ENCODE data around the gene TNS3.
"Not testable (repeated sequence)": the region's sequence is repeated elsewhere in the genome, so short reads cannot be mapped to it uniquely, and the experiment has no call there.

Gene TNS3

DNA sequence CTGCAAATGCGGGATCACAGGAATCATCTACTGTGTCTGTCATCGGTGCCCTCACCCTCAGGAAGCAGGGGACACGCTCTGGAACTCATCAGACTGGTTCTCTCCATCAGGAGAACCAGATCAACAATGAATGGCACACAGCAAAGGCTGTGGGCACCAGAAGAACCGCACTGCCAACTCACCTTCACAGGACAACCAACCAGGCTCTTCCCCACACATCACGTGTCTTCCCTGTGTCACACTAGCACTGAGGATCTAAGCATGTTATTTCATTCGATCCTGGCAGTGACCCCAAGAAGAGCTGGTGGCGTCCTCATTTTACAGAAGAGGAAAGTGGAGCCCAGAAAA, 106.1 kb downstream of the TNS3 start:
- in situ Hi-C loops (cut with HindIII; ENCODE audit: low sequenced_read_pairs), result no loop called here

DNA sequence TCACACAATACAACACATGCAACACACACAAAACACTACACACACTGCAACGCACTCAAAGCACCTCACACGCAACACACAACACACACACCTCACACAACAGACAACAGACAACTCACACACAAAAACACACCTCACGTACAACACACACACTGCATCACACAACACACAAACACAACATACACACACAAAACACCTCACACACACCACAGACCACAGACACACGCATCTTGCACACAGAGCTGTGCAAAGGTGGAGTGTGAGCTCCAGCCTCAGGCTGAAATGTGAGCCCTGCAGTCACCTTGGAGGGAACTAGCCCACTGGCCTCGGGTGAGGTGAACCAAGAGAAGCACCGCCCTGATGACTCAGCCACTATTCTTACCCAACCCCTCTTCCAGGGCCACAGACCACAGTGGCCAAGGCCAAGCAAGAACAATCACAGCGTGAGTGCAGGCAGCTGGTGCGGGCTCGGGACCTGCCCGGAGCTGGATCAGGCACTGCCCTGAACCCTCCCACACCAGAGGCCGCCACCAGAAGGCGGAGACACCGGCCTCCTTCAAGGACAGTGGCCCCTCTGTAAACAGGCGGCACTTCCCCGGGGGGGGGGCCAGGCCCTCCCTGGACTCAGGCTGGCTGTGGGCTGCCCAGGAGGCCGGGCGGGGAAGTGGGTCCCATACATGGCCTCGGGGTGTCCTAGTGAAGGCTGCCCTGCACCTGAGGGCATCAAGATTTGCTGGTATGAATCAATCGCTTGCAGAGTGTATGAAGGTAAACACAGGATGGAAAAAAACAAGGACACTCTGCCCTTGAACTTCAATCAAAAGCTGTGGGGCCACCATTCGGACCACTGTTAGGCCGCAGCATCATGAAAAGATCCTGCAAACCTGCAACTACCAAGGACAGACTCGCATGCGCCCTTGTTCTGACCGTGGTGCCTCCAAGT, 106.7 kb downstream of the TNS3 start:
- in situ Hi-C loops (cut with HindIII; ENCODE audit: low sequenced_read_pairs), result no loop called here

DNA sequence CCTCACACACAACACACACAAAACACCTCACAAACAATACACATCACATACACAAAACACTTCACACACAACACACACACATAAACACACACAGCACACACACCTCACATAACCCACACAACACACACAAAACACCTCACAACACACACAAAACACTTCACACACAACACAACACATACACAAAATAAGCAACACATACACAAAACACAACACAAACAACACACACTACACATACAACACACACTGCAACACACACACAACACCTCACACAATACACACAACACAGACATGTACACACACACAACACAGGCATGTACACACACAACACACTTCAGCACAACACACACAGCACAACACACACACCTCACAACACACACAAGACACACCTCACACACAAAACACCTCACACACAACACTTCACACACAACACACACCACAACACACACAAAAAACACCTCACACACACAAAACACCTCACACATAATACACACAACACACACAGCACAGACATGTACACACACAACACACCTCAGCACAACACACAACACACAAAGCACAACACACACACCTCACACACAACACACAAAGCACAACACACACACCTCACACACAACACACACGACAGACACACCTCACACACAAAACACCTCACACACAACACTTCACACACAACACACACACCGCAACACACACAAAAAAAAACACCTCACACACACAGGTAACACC, 107.5 kb downstream of the TNS3 start:
- in situ Hi-C loops (cut with HindIII; ENCODE audit: low sequenced_read_pairs), result no loop called here

DNA sequence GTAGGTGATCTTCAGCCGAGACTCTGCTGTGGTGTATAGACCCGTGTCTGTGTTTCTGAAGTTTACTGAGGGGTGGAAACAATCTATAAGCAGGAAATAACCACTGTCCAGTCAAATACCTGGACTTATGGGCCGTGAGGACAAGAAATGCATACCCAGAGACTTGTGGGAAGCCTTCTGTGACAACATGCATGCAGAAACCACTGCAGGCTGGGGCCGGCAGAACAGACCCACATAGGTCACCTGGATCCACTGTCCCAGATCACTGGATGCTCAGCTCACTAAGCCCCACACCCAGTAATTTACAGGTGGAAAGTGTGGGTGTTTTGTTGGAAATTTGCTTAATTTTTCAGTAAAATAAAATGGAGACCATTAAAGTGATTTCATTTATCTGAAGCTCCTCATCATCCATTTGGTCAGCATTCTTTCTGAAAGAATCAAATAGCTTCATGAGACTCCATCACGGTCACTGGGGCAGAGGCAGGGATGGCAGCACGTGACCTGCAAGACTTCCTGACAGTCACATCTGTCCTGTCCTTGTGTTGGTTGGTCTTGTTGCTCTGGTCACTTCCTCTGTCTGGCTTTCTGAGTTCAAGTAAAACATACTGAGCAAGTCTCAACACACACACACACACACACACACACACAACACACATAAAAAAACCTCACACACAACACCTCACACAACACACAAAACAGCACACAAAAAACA, 108.3 kb downstream of the TNS3 start:
- in situ Hi-C loops (cut with HindIII; ENCODE audit: low sequenced_read_pairs), result no loop called here

DNA sequence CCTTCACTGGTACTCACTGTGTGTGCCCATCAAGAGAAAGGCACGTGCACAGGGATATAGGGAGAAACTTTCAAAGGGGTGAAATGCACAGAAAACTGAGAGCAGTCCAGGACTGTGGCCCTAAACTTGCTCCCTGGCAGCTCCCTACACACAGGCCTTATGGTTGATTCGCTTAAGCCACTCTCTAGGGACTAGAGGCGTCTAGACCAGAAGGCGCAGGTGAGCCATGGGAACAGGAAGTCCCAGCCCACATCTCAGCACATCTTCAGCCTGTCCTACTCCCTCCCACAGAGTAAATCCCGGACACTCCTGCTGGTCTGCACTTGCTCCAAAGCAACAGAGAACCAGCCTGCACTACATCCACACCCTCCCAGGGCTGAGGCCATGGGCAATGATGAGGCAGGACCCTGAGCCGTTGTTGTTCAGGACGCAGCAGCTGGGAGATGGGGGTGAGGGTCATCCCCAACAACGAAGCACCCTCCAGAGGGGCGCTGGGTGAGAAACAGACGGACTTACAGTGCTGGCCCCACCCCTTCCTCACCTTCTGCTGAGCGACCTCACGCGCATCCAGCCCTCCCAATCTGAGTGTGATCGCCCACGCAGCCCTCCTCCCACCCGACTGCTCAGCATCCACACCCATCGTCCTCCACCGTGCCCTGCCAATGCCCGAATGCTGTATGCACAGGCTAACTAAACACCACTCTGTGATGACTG, 109.3 kb downstream of the TNS3 start:
- in situ Hi-C loops (cut with HindIII; ENCODE audit: low sequenced_read_pairs), result no loop called here

DNA sequence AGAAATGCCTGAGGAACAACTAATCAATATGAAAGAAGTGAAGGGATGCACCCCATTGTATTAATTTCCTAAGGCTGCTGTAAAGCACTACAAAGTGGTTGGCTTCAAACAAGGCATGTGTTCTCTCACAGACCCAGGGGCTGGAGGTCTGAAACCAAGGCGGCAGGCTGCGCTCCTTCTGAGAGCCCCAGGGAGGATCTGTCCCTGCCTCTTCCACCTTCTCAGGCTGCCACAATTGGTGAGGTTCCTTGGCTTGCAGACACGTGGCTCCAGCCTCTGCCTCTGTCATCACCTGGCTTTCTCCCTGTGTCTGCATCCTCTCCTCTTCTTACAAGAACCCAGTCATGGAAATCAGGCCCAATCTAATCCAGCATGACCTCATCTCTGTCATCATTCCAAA, 110.1 kb downstream of the TNS3 start:
- in situ Hi-C loops (cut with HindIII; ENCODE audit: low sequenced_read_pairs), result no loop called here

DNA sequence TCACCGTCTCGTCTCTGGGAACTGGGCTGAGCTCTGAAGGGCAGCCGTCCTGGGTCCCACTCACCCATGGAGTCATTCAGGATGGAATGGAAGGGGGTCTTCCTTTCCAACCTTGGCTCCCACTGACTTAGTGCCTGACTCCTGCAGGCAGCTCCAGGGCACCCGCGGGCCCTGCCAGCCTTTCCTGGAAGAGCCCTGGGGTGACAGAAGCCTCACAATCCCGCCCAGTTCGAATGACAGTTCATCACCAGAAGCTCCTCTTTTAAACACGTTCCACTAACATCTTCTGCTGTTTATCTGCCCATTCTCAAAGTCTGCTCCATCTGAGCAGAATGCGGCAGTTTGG, 110.6 kb downstream of the TNS3 start:
- in situ Hi-C loops (cut with HindIII; ENCODE audit: low sequenced_read_pairs), result no loop called here

DNA sequence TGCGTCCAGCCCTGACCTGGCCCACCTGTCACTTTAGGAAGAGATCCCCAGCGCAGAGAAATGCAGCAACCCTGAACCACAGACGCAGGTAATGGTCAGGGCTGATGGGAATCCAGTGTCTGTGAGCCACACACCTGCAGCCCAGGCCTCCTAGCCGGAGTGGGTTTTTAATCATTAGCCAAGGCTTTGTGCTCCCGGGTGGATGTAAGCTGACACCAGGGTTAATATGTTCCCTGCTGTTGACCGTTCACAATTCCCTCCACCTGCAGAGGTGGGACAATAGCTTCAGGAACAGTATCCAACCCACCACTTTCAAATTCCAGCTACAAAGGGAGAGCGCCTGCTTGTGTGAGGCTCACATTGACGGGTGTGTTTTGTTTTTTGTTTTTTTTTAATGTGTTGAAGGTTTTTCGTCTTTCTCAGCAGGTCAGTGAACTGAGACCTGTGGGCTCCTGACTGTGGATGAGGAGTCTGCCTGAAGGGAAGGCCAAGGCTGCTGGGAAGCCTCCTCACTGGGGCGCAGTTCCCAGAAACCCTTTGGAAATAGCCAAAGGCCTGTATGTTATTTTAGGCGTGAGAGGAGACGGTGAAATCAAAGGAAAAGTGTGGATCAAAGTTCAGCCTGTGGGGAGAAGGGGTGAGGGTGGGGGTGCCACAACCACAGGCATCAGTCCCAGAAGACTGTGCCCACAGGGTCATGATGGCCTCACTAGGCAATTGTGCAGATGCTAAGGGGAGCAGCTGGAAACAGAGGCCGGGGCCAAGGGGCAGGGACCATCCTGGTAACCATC, 111.1 kb downstream of the TNS3 start:
- in situ Hi-C loops (cut with HindIII; ENCODE audit: low sequenced_read_pairs), result no loop called here

DNA sequence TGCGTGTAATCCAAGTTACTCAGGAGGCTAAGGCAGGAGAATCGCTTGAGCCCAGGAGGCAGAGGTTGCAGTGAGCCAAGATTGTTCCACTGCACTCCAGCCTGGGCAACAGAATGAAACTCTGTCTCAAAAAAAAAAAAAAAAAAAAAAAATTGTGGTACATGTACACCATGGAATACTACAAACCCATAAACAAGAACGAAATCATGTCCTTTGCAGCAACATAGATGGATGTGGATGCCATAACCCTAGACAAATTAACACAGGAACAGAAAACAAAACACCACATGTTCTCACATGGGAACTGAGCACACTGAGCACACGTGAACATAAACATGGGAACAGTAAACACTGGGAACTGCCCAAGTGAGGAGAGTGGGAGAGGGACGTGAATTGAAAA, 112.1 kb downstream of the TNS3 start:
- in situ Hi-C loops (cut with HindIII; ENCODE audit: low sequenced_read_pairs), result not testable (repeated sequence)

DNA sequence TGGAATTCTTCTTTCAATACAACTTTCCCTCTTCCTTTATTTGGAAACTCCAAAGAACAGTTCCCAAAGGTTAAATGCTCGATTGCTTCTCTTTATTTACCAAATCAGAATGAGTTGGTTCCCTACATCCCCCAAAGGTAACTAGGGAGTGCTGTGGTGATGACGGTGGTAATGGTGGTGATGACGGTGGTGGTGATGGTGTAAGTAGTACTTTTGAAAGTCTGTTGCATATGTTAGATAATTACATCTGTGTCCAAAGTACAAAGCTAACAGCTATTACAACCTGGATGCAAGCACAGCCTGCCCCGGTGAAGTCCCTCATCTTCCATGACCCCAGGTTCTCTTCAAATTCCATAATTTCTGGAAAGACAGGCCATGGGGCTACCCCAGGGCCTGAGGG, 115.1 kb downstream of the TNS3 start:
- in situ Hi-C loops (cut with HindIII; ENCODE audit: low sequenced_read_pairs), result no loop called here

DNA sequence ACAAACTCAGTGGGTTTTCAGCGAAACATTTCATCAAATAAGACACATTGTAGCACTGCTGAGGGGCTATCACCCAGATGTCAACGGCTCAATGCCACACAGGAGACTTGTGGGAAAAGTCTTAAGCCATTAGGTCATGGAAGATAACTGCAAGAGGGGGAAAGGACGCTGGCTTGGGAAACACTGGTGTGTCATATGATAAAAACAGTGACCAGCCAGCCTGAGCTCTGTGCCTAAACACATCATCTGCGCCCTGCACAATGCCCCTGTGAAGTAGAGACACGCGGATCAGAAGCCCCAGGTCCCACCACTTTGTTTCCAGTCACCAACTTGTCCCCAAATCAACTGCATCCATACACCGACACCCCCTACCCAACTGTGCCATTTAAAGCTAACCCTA, 116.7 kb downstream of the TNS3 start:
- in situ Hi-C loops (cut with HindIII; ENCODE audit: low sequenced_read_pairs), result no loop called here

DNA sequence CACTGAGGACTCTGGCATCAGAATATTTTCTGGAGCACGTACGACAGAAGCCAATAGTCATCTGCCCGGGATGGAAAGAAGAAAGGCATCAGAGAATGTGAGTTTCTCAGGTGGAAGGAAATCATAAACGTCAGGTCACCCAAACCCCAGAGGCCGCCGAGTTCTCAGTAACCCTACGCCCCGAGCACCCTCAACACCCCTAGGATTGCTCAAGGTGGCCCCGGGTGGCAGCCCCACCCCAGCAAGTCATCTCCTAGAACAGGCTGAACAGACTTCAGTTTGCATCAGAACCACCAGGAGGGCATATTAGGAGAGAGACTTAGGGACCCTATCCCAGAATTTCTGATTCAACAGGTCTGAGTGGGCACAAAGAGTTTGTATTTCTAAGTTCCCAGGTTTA, 117.6 kb downstream of the TNS3 start:
- in situ Hi-C loops (cut with HindIII; ENCODE audit: low sequenced_read_pairs), result no loop called here

DNA sequence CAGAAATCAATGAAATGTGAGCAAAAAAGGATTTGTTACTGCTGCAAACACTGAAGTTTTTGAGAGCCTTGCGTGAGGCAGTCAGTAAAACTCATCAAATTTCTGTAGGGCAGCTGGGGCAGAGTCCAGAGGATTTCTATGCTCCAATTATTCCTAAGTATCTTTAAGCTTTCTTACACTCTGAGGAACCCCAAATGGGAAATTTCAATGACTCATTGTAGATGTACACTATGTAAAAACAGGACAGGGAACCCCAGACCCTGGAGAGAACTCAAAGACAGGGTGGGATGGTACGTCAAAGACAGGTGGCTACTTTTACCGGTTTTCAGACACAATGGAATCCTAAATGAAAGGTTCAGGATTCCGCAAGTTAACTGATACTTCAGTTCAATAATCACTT, 120.2 kb downstream of the TNS3 start:
- in situ Hi-C loops (cut with HindIII; ENCODE audit: low sequenced_read_pairs), result no loop called here

DNA sequence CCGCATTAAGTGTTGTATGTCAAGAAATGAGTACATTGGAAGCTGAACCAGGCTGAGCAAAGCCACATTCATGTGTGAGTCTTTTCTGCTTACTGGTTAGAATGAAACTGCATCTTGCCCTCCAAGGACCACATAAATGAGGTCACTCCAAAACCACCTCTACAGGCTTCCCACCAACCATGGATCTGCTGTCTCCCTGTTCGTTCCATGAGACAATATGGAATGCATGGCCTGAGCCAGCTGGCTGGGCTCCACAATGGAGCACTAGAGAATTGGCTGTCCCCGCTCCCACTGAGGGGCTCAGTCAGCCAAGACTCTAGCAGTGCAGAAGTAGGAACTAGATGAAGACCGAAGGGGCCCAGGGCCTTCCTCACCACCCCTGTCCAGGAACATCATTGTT, 120.8 kb downstream of the TNS3 start:
- in situ Hi-C loops (cut with HindIII; ENCODE audit: low sequenced_read_pairs), result no loop called here

DNA sequence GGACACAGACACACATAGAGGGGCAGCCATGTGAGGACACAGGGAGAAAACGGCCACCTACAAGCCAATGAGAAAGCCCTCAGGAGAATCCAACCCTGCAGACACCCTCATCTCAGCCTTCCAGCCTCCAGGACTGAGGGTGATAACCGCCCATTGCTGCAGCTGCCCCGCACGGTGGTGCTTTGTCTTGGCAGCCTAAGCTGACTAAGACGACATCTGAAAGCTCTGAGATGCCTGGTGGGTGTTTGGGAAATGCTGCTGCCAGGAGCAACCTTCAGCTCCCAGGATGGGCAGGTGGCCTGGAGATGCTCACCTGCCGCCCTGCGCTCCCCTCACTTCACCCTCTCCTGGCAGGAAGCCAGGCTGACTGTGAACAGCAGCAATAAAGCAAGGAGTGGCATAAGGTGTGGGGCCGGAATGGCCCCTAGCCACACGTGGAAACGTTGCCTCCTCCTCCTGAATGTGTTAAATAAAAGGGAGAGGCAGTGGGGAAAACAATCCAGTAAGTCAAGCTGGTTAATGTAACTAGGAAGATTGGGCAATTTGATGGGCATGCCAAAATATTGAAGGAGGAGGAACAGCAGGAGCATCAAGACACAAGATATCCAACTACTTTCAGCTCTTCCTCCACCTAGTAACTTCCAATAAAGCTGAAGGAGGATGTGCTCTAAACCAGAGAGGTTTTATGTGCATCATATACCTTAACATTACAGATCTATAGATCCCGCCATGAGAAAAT, 121.5 kb downstream of the TNS3 start:
- in situ Hi-C loops (cut with HindIII; ENCODE audit: low sequenced_read_pairs), result no loop called here

DNA sequence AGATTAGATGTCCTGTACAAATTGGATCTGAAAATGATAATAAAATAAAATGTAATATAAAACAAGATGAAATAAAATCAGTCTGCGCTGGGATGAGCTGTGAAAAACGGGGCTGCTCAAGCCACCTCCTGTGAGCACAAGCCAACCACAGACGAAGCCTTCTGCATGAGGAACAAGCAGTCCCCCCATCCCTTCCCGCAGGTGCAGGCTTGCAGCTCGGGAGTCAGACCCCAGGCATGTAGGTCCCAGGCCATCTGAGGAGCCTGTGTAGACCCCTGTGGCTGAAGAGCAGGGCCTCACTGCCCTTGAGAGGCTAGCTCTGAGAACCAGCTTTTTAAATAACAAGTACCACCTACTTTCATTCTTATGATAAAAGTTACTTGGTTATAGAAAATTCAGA, 123.4 kb downstream of the TNS3 start:
- in situ Hi-C loops (cut with HindIII; ENCODE audit: low sequenced_read_pairs), result no loop called here

DNA sequence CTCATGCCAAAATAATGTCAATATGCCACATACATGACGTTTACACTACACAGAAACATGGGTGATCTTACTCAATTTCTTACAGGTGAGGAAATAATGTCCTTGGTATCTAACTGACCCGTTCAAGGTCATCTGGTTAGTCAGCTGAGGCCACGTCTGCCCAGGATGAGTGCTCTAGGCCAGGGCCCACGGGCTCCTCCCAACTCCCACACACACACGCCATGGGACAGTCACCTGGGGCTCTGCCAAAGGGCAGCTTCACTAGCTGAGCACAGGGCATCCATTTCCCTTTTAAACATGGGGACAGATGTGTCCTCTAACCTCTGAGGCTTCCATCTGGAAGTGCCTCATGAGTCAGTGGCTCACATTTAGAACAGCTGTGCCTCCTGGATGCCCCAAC, 123.9 kb downstream of the TNS3 start:
- in situ Hi-C loops (cut with HindIII; ENCODE audit: low sequenced_read_pairs), result no loop called here

DNA sequence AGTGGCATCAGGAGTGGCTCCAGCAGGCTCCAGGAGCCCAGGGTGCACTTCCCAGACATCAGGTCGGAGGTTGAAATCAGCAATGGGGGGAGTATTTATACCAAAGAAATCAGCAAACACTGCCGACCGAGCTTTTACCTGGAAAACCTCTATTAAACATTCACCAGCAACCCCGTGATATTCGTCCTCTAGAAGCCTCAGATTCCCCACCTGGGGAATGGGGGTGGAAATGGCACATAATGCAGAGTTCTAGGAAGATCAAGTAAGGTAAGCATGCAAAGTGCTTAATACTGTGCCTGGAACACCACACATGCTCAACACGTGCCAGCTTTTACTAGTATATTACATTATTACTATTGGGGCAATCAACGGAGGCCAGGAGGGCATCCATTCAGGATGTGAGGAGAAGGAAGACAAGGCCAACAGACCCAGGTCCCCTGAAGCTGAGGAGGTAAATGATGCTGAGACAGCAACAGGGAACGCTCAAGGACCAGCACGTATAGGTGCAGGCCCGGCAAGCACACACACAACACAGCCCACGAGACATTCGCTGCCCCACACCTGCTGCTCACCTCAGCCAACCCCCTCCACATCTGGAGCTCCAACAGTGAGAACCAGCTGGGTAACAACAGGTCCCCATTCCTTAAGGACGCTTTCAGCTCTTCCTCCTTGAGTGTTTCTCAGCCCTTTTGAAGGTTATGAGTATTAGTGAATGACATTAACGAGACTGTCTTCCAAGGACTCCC, 125.5 kb downstream of the TNS3 start:
- in situ Hi-C loops (cut with HindIII; ENCODE audit: low sequenced_read_pairs), result no loop called here

DNA sequence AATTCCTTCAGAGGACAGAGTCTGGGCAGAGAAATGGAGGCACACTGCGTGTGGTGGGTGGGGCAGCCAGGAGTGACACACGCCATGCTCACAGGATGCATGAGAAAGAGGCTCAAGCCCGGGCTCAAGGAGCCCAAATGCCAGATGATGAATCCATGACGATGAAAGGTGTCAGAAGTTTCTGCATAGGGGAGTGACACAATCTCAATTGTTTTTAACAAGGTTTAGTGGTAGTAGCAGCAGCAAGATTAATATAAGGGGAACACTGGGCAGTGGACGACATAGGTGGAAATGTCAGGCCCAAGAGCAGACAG, 126.1 kb downstream of the TNS3 start:
- in situ Hi-C loops (cut with HindIII; ENCODE audit: low sequenced_read_pairs), result no loop called here
